ENCODE results near the gene ACOXL.

The ACOXL gene

DNA sequence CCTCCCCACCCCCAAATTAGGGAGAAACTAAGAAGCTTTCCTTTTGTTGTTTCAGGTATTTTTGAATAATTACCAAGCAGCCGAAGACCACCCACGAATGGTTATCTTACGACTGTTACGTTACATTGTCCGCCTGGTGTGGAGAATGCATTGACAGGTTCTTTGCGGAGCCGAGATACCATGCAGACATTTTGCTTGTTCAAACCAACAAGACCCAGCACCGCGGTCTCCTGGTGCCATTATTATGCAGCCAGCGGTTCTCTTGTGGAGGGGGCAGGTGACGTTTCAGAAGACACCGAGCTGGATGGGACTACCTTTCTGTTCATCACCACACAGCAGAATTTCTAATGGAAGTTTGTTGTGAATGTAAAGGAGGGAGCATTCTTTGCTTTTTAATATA lies 431.7 kb downstream of the ACOXL start:
- no peak for TF ChIP-seq ZNF121 (tag by site-specific recombination; IDR thresholded peaks at IDR 0.05)
- TF ChIP-seq PRDM1 (tag by site-specific recombination; IDR thresholded peaks at IDR 0.05), result no peak
- no peak for TF ChIP-seq ZNF221 (tag by site-specific recombination; IDR thresholded peaks at IDR 0.05; ENCODE audit: borderline replicate concordance)
- H3K27ac ChIP-seq (ENCODE audit: extremely low read depth, low read depth, low read length), result no peak overlapping the region

GRCh38 chr2:111165084-111165483 lies 432.7 kb downstream of the ACOXL start:
- no peak overlapping the region for H3K27ac ChIP-seq (ENCODE audit: extremely low read depth, low read depth, low read length)
- peaks cover 30% of the 10 kb centered on the region for H3K4me1 ChIP-seq (ENCODE audit: control insufficient read depth, insufficient read depth, low read length)
- H3K9me3 ChIP-seq (ENCODE audit: control insufficient read depth, insufficient read depth, low read depth, low read length), result no peaks in the 10 kb centered on the region
- H3K4me3 ChIP-seq (ENCODE audit: low read depth, low read length), result no peak overlapping the region
- TF ChIP-seq REPIN1 (tag by site-specific recombination; IDR thresholded peaks at IDR 0.05; ENCODE audit: low read depth), result no peak
- no peak for TF ChIP-seq ZNF140 (tag by site-specific recombination; IDR thresholded peaks at IDR 0.05)
- TF ChIP-seq, protein P1, sequence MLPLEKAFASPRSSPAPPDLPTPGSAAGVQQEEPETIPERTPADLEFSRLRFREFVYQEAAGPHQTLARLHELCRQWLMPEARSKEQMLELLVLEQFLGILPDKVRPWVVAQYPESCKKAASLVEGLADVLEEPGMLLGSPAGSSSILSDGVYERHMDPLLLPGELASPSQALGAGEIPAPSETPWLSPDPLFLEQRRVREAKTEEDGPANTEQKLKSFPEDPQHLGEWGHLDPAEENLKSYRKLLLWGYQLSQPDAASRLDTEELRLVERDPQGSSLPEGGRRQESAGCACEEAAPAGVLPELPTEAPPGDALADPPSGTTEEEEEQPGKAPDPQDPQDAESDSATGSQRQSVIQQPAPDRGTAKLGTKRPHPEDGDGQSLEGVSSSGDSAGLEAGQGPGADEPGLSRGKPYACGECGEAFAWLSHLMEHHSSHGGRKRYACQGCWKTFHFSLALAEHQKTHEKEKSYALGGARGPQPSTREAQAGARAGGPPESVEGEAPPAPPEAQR (tag by site-specific recombination; IDR thresholded peaks at IDR 0.05), result no peak
- TF ChIP-seq, protein P2, sequence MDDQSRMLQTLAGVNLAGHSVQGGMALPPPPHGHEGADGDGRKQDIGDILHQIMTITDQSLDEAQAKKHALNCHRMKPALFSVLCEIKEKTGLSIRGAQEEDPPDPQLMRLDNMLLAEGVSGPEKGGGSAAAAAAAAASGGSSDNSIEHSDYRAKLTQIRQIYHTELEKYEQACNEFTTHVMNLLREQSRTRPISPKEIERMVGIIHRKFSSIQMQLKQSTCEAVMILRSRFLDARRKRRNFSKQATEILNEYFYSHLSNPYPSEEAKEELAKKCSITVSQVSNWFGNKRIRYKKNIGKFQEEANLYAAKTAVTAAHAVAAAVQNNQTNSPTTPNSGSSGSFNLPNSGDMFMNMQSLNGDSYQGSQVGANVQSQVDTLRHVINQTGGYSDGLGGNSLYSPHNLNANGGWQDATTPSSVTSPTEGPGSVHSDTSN (CRISPR knock-in tag; IDR thresholded peaks at IDR 0.05), result no peak
- no peak for TF ChIP-seq ZNF214 (tag by site-specific recombination; IDR thresholded peaks at IDR 0.05; ENCODE audit: borderline replicate concordance)
- no peak for TF ChIP-seq ZNF426 (tag by site-specific recombination; IDR thresholded peaks at IDR 0.05)
- TF ChIP-seq, protein P3, sequence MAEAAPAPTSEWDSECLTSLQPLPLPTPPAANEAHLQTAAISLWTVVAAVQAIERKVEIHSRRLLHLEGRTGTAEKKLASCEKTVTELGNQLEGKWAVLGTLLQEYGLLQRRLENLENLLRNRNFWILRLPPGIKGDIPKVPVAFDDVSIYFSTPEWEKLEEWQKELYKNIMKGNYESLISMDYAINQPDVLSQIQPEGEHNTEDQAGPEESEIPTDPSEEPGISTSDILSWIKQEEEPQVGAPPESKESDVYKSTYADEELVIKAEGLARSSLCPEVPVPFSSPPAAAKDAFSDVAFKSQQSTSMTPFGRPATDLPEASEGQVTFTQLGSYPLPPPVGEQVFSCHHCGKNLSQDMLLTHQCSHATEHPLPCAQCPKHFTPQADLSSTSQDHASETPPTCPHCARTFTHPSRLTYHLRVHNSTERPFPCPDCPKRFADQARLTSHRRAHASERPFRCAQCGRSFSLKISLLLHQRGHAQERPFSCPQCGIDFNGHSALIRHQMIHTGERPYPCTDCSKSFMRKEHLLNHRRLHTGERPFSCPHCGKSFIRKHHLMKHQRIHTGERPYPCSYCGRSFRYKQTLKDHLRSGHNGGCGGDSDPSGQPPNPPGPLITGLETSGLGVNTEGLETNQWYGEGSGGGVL (tag by site-specific recombination; IDR thresholded peaks at IDR 0.05), result no peak
- TF ChIP-seq ZNF677 (tag by site-specific recombination; IDR thresholded peaks at IDR 0.05), result no peak
- no peak for TF ChIP-seq ZNF555 (tag by site-specific recombination; conservative IDR thresholded peaks at IDR 0.05)
- no peak for TF ChIP-seq ZNF324 (tag by site-specific recombination; IDR thresholded peaks at IDR 0.05)
- TF ChIP-seq ZNF530 (tag by site-specific recombination; IDR thresholded peaks at IDR 0.05; ENCODE audit: low read depth), result no peak
- no peak for TF ChIP-seq TRIM28 (IDR thresholded peaks at IDR 0.05; ENCODE audit: borderline replicate concordance, low read length)
- TF ChIP-seq ZNF48 (tag by site-specific recombination; IDR thresholded peaks at IDR 0.05), result no peak
- no peak for TF ChIP-seq ZNF529 (tag by site-specific recombination; IDR thresholded peaks at IDR 0.05; ENCODE audit: insufficient replicate concordance)
- no peak for TF ChIP-seq ZNF624 (tag by site-specific recombination; IDR thresholded peaks at IDR 0.05)
- TF ChIP-seq ZNF785 (tag by site-specific recombination; IDR thresholded peaks at IDR 0.05), result no peak
- TF ChIP-seq KLF8 (tag by site-specific recombination; IDR thresholded peaks at IDR 0.05), result no peak
- no peak for TF ChIP-seq ZNF112 (tag by site-specific recombination; IDR thresholded peaks at IDR 0.05)
- no peak for TF ChIP-seq ZNF133 (tag by site-specific recombination; IDR thresholded peaks at IDR 0.05)
- peaks cover 4 to 56% of the 10 kb centered on the region in 2 experiments; a peak in 1 of 3 replicates for H3K36me3 ChIP-seq (ENCODE audit: control insufficient read depth in 2 of 2, insufficient read depth in 1 of 2, low read length in 2 of 2)
- ChIA-PET POLR2A (no interaction called here), CTCF (no interaction called here)

More for the DNA sequence above, 431.7 kb downstream of the ACOXL start:
- Histone ChIP-seq H3K36me3 (ENCODE audit: control insufficient read depth in 2 of 2, insufficient read depth in 1 of 2, low read length in 2 of 2) (peaks cover 4 to 66% of the 10 kb centered on the region in 2 experiments; a peak in 1 of 3 replicates), H3K4me3 (ENCODE audit: low read depth, low read length) (no peak overlapping the region), H3K4me1 (ENCODE audit: control insufficient read depth, insufficient read depth, low read length) (peaks cover 30% of the 10 kb centered on the region), H3K9me3 (ENCODE audit: control insufficient read depth, insufficient read depth, low read depth, low read length) (no peaks in the 10 kb centered on the region)
- POLR2A ChIA-PET, result no interaction called here
- CTCF ChIA-PET, result no interaction called here

Data from HEK293 (cell line).